A673 (cell line): ENCODE data around the gene CD4. TPM values are rescaled to one million over a fixed set of nuclear protein-coding genes. Genes with fewer than 3 reads are reported as not detected.
A peak's percentile ranks its signal among the peaks of the same experiment; 100 is the strongest.

Experiments used
- BruUV-seq: library from RNA; stranded (reverse); fragments of 400-500 nt; replicated peaks from 2 replicates; lab custom pipeline; 2021; lab: Mats Ljungman, UMichigan
- CTCF ChIA-PET: fragments of 300-600 bp; sonication (Branson Sonifier 250); formaldehyde crosslinking; loops from one replicate; lab custom pipeline; 2022; ENCODE audit warnings: antibody characterized with exemption; lab: Charles Lee
- POLR2A ChIA-PET: fragments of 300-600 bp; sonication (Branson Sonifier 250); formaldehyde crosslinking; loops from one replicate; lab custom pipeline; 2022; ENCODE audit warnings: antibody characterized with exemption; ENCODE audit not compliant: low non-redundant PET; lab: Charles Lee
- DNase-seq: peaks from one replicate; pipeline ENCODE4 v3.0.0-alpha.2; 2015; ENCODE audit warnings: low spot score
- H3K27ac ChIP-seq: fragments of 200-600 bp; sonication (generic); 2 replicates; pipeline ENCODE4 v1.5.1; 2016; ENCODE audit warnings: mixed run types, low read depth, mild to moderate bottlenecking, mixed read lengths, antibody characterized with exemption, low read length; ENCODE audit not compliant: poor library complexity, severe bottlenecking
- H3K27me3 ChIP-seq: fragments of 200-600 bp; sonication (generic); replicated peaks from 2 replicates; pipeline ENCODE4 v1.6.1; 2017; ENCODE audit warnings: mixed run types, low read depth, mild to moderate bottlenecking, mixed read lengths, antibody characterized with exemption, low read length; ENCODE audit not compliant: insufficient read depth, poor library complexity
- H3K36me3 ChIP-seq: fragments of 200-600 bp; sonication (generic); 2 replicates; pipeline ENCODE4 v1.6.1; 2016; ENCODE audit warnings: mixed run types, mild to moderate bottlenecking, mixed read lengths, antibody characterized with exemption, low read length; ENCODE audit not compliant: insufficient read depth, poor library complexity, severe bottlenecking
- H3K4me1 ChIP-seq: fragments of 200-600 bp; sonication (generic); 2 replicates; pipeline ENCODE4 v1.6.1; 2017; ENCODE audit warnings: mixed run types, mild to moderate bottlenecking, mixed read lengths, antibody characterized with exemption, low read length; ENCODE audit not compliant: insufficient read depth, poor library complexity, severe bottlenecking
- H3K4me3 ChIP-seq: fragments of 200-600 bp; sonication (generic); 2 replicates; pipeline ENCODE4 v1.5.1; 2016; ENCODE audit warnings: low read depth, mixed run types, mild to moderate bottlenecking, mixed read lengths, low read length; ENCODE audit not compliant: poor library complexity, severe bottlenecking
- H3K9me3 ChIP-seq: fragments of 200-600 bp; sonication (generic); 2 replicates; pipeline ENCODE4 v1.6.1; 2016; ENCODE audit warnings: mixed run types, low read depth, mild to moderate bottlenecking, mixed read lengths, antibody characterized with exemption, low read length; ENCODE audit not compliant: poor library complexity, severe bottlenecking
- EZH2 ChIP-seq: fragments of 200-600 bp; sonication (generic); IDR thresholded peaks from 2 replicates; pipeline ENCODE4 v1.6.1; 2017; ENCODE audit warnings: borderline replicate concordance, low read depth, mild to moderate bottlenecking, mixed read lengths, antibody characterized with exemption, low read length; ENCODE audit not compliant: poor library complexity, severe bottlenecking
- intact Hi-C: fragments of 100-400 bp; cut with micrococcal nuclease; formaldehyde crosslinking; loops from one replicate; pipeline ENCODE4 v1.10.0; 2022; ENCODE audit not compliant: unreplicated experiment
- total RNA-seq: library from RNA; stranded (reverse); gene quantifications from 2 replicates; pipeline ENCODE4 v1.2.3, GENCODE V29; 2021
- TF ChIP-seq, protein P1 (sequence below): fragments of 300-800, 200-600 bp; sonication (generic); conservative IDR thresholded peaks from 2 replicates; pipeline ENCODE4 v1.5.1; 2017; ENCODE audit warnings: low read depth, mild to moderate bottlenecking, antibody characterized with exemption, low read length, moderate library complexity, mixed read lengths

CD4 gene
- total RNA-seq, 1 experiment from 2014 or later: not detected

- POLR2A ChIA-PET: no interaction called here
- BruUV-seq: no TSS peak
Observed at GRCh38 chr12:6847676-6848075, 58.3 kb downstream of the CD4 start.

DNA sequence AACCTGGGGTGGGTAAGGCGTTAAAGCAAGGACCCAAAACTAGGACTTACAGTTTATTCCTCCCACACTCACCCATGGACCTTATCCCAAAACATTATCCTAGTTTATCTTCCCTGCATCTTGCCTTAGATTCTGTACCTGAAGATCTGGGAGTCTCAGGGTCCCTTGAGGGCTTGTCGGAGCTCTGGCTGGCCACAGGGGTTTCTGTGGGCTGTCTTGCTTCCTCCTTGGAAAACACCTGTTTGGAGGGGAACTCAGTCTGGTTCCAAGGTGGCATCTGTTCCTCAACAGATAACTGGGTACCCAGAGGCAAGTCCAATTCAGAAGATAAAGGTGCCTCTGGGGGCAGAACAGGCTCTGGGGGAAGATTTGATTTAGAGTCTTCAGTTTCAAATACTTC lies 60.1 kb downstream of the CD4 start:
- no peaks in the 10 kb centered on the region for H3K9me3 ChIP-seq
- DNase-seq: no peak
- H3K27me3 ChIP-seq: no peaks in the 10 kb centered on the region
- intact Hi-C loops: no loop called here
- peak overlapping the region; percentile 67 for H3K4me3 ChIP-seq
- TF ChIP-seq EZH2: no peak
- TF ChIP-seq, protein P1, sequence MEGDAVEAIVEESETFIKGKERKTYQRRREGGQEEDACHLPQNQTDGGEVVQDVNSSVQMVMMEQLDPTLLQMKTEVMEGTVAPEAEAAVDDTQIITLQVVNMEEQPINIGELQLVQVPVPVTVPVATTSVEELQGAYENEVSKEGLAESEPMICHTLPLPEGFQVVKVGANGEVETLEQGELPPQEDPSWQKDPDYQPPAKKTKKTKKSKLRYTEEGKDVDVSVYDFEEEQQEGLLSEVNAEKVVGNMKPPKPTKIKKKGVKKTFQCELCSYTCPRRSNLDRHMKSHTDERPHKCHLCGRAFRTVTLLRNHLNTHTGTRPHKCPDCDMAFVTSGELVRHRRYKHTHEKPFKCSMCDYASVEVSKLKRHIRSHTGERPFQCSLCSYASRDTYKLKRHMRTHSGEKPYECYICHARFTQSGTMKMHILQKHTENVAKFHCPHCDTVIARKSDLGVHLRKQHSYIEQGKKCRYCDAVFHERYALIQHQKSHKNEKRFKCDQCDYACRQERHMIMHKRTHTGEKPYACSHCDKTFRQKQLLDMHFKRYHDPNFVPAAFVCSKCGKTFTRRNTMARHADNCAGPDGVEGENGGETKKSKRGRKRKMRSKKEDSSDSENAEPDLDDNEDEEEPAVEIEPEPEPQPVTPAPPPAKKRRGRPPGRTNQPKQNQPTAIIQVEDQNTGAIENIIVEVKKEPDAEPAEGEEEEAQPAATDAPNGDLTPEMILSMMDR: no peak
- H3K27ac ChIP-seq: peak overlapping the region; percentile 10
- ChIA-PET CTCF (no interaction called here), POLR2A (no interaction called here)
- peaks cover 54% of the 10 kb centered on the region for H3K36me3 ChIP-seq
- BruUV-seq: no TSS peak
- H3K4me1 ChIP-seq: peaks cover 24% of the 10 kb centered on the region

More at GRCh38 chr12:6847676-6848075, 58.3 kb downstream of the CD4 start:
- CTCF ChIA-PET: no interaction called here
- intact Hi-C loops: no loop called here
- Histone ChIP-seq H3K9me3 (no peaks in the 10 kb centered on the region), H3K4me1 (peaks cover 12% of the 10 kb centered on the region), H3K36me3 (peaks cover 59% of the 10 kb centered on the region), H3K27ac (no peak overlapping the region), H3K4me3 (no peak overlapping the region), H3K27me3 (no peaks in the 10 kb centered on the region)
- TF ChIP-seq, protein P1: no peak
- no peak for TF ChIP-seq EZH2
- DNase-seq: no peak

DNA sequence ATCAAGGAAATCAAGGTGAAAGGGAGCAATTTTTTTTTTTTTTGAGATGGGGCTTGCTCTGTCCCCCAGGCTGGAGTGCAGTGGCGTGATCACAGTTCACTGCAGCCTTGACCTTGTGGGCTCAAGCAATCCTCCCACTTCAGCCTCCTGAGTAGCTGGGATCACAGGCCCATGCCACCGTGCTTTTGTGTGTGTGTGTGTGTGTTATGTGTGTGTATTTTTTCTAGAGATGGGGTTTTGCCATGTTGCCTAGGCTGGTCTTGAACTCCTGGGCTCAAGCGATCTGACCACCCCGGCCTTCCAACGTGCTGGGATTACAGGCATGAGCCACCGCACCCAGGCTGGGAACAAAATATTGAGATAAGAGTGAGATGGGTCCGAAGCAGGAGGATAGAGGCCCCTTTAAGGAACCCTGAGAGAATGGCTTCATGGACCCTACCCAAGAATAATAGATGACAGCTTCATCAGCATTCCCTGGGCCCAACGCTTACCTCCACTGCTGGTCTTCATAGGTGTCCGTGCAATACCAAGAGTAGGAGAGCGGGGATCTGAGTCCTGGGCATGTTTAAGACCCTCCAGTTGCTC lies 60.7 kb downstream of the CD4 start:
- Histone ChIP-seq H3K27ac (peak overlapping the region; percentile 81), H3K27me3 (no peaks in the 10 kb centered on the region), H3K9me3 (no peaks in the 10 kb centered on the region), H3K36me3 (peaks cover 48% of the 10 kb centered on the region), H3K4me1 (peaks cover 24% of the 10 kb centered on the region), H3K4me3 (peak overlapping the region; percentile 67)
- DNase-seq: no peak
- CTCF ChIA-PET: no interaction called here
- no TSS peak for BruUV-seq
- no peak for TF ChIP-seq EZH2
- TF ChIP-seq, protein P1: no peak
- intact Hi-C loops: no loop called here
- POLR2A ChIA-PET: no interaction called here
